Activated CD4-positive, alpha-beta T cell treated with anti-CD3 and anti-CD28 coated beads, Interleukin-2, amount 10 ng/mL, durations not matched to agents 7 days and 5 days (primary cell): ENCODE data around the gene EPC1. TPM values are rescaled to one million over a fixed set of nuclear protein-coding genes. Genes with fewer than 3 reads are reported as not detected.
A peak's percentile ranks its signal among the peaks of the same experiment; 100 is the strongest.

ENCODE experiments used
- CTCF ChIA-PET: fragments of 350-600 bp; sonication (Branson Sonifier 250); formaldehyde crosslinking; loops from one replicate; lab custom pipeline; 2021; ENCODE audit warnings: antibody characterized with exemption; lab: Charles Lee
- POLR2A ChIA-PET: fragments of 350-600 bp; sonication (Branson Sonifier 250); formaldehyde crosslinking; loops from one replicate; lab custom pipeline; 2021; ENCODE audit warnings: antibody characterized with exemption; lab: Charles Lee
- DNase-seq: peaks from one replicate; pipeline ENCODE4 v3.0.0-alpha.2; 2020
- H3K27ac Mint-ChIP-seq: one replicate; pipeline ENCODE4 v1.8.0; 2021; ENCODE audit warnings: mild to moderate bottlenecking, moderate library complexity, mixed read lengths
- H3K27me3 Mint-ChIP-seq: one replicate; pipeline ENCODE4 v1.8.0; 2021; ENCODE audit warnings: mixed read lengths
- H3K36me3 Mint-ChIP-seq: one replicate; pipeline ENCODE4 v1.8.0; 2021; ENCODE audit warnings: low read depth, mixed read lengths
- H3K4me1 Mint-ChIP-seq: one replicate; pipeline ENCODE4 v1.8.0; 2021; ENCODE audit warnings: mixed read lengths
- H3K4me3 Mint-ChIP-seq: one replicate; pipeline ENCODE4 v1.8.0; 2021; ENCODE audit warnings: mild to moderate bottlenecking, moderate library complexity, mixed read lengths
- H3K9me3 Mint-ChIP-seq: one replicate; pipeline ENCODE4 v1.8.0; 2021; ENCODE audit warnings: mixed read lengths
- total RNA-seq, 2 experiments: library from RNA; stranded (reverse); gene quantifications; one replicate each; pipeline ENCODE4 v1.2.3, GENCODE V29; 2021

The EPC1 gene
- total RNA-seq, 2 experiments from 2014 or later, result 47.6 to 54.2 TPM

GRCh38 chr10:32347363-32348022, 535 bp upstream of the EPC1 start:
- Mint-ChIP-seq H3K36me3 (peaks cover 50% of the 10 kb centered on the region), H3K27ac (peak overlapping the region; percentile 88), H3K9me3 (no peaks in the 10 kb centered on the region), H3K27me3 (no peaks in the 10 kb centered on the region), H3K4me1 (peaks cover 65% of the 10 kb centered on the region), H3K4me3 (peak overlapping the region; percentile 77)
- no peak for DNase-seq
- POLR2A ChIA-PET, result interaction anchor here (0.6 kb wide), 1 partner anchor 21 kb away, joined by 3 read pairs; no protein-coding TSS in a partner anchor
- CTCF ChIA-PET, result interaction anchor here (0.8 to 1.5 kb wide), 5 partner anchors 10 to 101 kb away, joined by 3 to 4 read pairs (median 3); no protein-coding TSS in a partner anchor

- H3K9me3 Mint-ChIP-seq, result no peaks in the 10 kb centered on the region
- peaks cover 48% of the 10 kb centered on the region for H3K36me3 Mint-ChIP-seq
These were observed 816 bp downstream of the EPC1 start for GRCh38 chr10:32346134-32346550.

DNA sequence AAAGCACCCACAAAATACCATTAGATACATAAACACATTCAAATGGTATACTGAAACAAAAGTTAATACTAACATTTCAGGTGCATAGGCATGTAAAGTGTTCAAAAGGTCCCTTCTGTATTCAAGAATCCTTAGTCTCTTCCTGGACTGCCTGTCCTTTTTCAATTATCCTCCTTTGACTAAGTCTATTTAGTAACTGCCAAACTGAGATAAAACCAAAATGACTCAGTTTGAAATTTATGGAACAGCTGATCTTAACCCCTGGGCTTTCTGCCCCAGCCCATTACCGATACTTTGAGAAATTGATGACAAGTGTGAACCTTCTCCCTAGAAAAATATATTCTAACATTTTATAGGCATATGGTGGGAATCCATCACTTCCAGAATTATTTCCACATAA, 5.4 kb downstream of the EPC1 start:
- CTCF ChIA-PET, result interaction anchor here (0.5 to 2.1 kb wide), 3 partner anchors 20 to 480 kb away, joined by 3 to 4 read pairs (median 3); no protein-coding TSS in a partner anchor
- peaks cover 75% of the 10 kb centered on the region for H3K4me1 Mint-ChIP-seq

More at GRCh38 chr10:32346134-32346550, 816 bp downstream of the EPC1 start:
- ChIA-PET POLR2A (no interaction called here), CTCF (interaction anchor here (0.5 to 4.5 kb wide), 20 partner anchors 9 to 271 kb away, joined by 3 to 32 read pairs (median 3); no protein-coding TSS in a partner anchor)
- Mint-ChIP-seq H3K4me1 (peaks cover 72% of the 10 kb centered on the region), H3K4me3 (peak overlapping the region; percentile 91), H3K27me3 (no peaks in the 10 kb centered on the region), H3K27ac (peak overlapping the region; percentile 100)
- DNase-seq, result peak; percentile 96

GRCh38 chr10:32340596-32341180, 6.3 kb downstream of the EPC1 start:
- ChIA-PET POLR2A (no interaction called here), CTCF (interaction anchor here (1.0 to 2.1 kb wide), 3 partner anchors 11 to 85 kb away, joined by 3 to 5 read pairs (median 4); no protein-coding TSS in a partner anchor)
- Mint-ChIP-seq H3K27ac (no peak overlapping the region), H3K4me1 (peaks cover 78% of the 10 kb centered on the region), H3K4me3 (no peak overlapping the region), H3K36me3 (peaks cover 48% of the 10 kb centered on the region), H3K9me3 (no peaks in the 10 kb centered on the region), H3K27me3 (no peaks in the 10 kb centered on the region)
- no peak for DNase-seq

More for the DNA sequence above, 5.4 kb downstream of the EPC1 start:
- Mint-ChIP-seq H3K9me3 (no peaks in the 10 kb centered on the region), H3K36me3 (peaks cover 46% of the 10 kb centered on the region), H3K4me3 (no peak overlapping the region), H3K27ac (no peak overlapping the region), H3K27me3 (no peaks in the 10 kb centered on the region)
- no peak for DNase-seq
- POLR2A ChIA-PET, result no interaction called here

DNA sequence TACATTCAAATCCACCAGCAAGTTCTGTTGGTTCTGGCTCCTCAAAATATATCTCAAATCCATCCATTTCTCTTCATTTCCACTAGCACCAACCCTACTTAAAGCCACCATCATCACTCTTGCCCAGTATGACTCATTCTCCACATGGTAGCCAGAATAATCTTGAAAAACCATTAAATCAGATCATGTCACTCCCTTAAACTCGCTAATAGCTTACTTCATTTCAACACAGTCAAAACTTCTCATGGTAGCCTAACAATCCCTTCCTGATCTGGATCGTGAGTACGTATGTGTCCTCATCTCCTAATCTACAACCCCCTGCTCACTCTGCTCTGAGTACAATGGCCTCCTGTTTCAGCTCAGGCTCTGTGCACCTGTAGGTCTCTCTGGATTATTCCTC, 8.7 kb downstream of the EPC1 start:
- Mint-ChIP-seq H3K4me1 (peaks cover 81% of the 10 kb centered on the region), H3K9me3 (no peaks in the 10 kb centered on the region), H3K36me3 (peaks cover 39% of the 10 kb centered on the region), H3K27me3 (no peaks in the 10 kb centered on the region), H3K27ac (no peak overlapping the region), H3K4me3 (no peak overlapping the region)
- ChIA-PET POLR2A (no interaction called here), CTCF (no interaction called here)
- no peak for DNase-seq

DNA sequence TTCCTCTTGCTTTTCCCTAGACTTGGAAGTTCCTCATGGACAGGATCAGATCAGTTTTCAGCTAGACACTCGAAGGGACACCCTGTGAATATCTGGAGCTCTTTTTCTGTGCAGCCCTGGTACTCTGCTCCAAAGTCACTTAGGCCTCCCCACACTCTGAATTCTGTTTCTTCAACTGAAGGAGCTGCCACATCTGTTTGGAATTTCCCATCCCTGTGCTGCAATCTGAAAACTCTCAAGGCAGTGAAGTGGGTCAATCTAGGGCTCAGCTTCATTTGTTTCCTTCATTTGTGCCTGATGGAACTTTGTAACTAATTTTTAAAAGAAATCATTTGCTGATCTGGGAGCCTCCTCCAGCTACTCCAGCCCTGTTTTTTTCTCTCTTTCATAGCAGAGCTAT, 9.6 kb downstream of the EPC1 start:
- H3K4me1 Mint-ChIP-seq, result peaks cover 85% of the 10 kb centered on the region
- ChIA-PET POLR2A (no interaction called here), CTCF (interaction anchor here (0.7 to 2.2 kb wide), 5 partner anchors 8 to 81 kb away, joined by 3 to 7 read pairs (median 4); no protein-coding TSS in a partner anchor)
- no peak overlapping the region for H3K4me3 Mint-ChIP-seq
- H3K27me3 Mint-ChIP-seq, result no peaks in the 10 kb centered on the region
- no peak overlapping the region for H3K27ac Mint-ChIP-seq
- peaks cover 39% of the 10 kb centered on the region for H3K36me3 Mint-ChIP-seq
- H3K9me3 Mint-ChIP-seq, result no peaks in the 10 kb centered on the region
- DNase-seq, result no peak

DNA sequence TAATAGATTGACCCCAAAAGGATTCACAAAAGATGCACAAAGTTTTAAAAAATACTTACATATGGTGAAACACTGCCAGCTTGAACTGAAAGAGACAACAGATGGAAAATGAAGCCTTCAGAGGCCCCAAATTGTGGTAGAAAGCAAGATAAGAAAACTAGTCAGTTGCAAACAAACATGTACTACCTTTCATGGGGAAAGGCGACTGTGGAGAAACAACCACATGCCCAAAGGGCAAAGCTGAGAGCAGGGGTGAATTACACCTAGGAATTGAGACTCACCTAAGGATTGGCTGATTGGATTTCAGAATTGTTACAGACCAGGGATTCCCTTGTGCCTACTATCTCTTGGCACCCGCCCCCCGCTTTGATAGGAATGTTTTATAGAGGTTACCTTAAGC, 13.1 kb downstream of the EPC1 start:
- DNase-seq, result no peak
- Mint-ChIP-seq H3K9me3 (no peaks in the 10 kb centered on the region), H3K27me3 (no peaks in the 10 kb centered on the region), H3K27ac (peak overlapping the region; percentile 17), H3K4me3 (no peak overlapping the region), H3K4me1 (peaks cover 84% of the 10 kb centered on the region), H3K36me3 (peaks cover 41% of the 10 kb centered on the region)
- ChIA-PET CTCF (interaction anchor here (1.4 to 5.0 kb wide), 2 partner anchors 11 to 45 kb away, joined by 4 to 32 read pairs; no protein-coding TSS in a partner anchor), POLR2A (interaction anchor here (0.7 kb wide), 1 partner anchor 19 kb away, joined by 3 read pairs; no protein-coding TSS in a partner anchor)

GRCh38 chr10:32332299-32332750, 14.6 kb downstream of the EPC1 start:
- Mint-ChIP-seq H3K4me3 (peak overlapping the region; percentile 28), H3K4me1 (peaks cover 84% of the 10 kb centered on the region), H3K36me3 (peaks cover 31% of the 10 kb centered on the region), H3K27ac (peak overlapping the region; percentile 85), H3K27me3 (no peaks in the 10 kb centered on the region), H3K9me3 (no peaks in the 10 kb centered on the region)
- ChIA-PET CTCF (interaction anchor here (0.7 to 5.0 kb wide), 2 partner anchors 12 to 90 kb away, joined by 3 to 32 read pairs; no protein-coding TSS in a partner anchor), POLR2A (no interaction called here)
- DNase-seq, result peak; percentile 71

- Mint-ChIP-seq H3K4me1 (peaks cover 89% of the 10 kb centered on the region), H3K27me3 (no peaks in the 10 kb centered on the region), H3K36me3 (peaks cover 31% of the 10 kb centered on the region), H3K27ac (no peak overlapping the region), H3K9me3 (no peaks in the 10 kb centered on the region), H3K4me3 (no peak overlapping the region)
- no peak for DNase-seq
- ChIA-PET POLR2A (no interaction called here), CTCF (interaction anchor here (0.7 kb wide), 1 partner anchor 91 kb away, joined by 3 read pairs; no protein-coding TSS in a partner anchor)
These were observed 15.4 kb downstream of the EPC1 start for GRCh38 chr10:32331606-32332005.

GRCh38 chr10:32330214-32330613, 16.7 kb downstream of the EPC1 start:
- peaks cover 90% of the 10 kb centered on the region for H3K4me1 Mint-ChIP-seq
- ChIA-PET POLR2A (no interaction called here), CTCF (interaction anchor here (1.0 to 1.7 kb wide), 4 partner anchors 10 to 16 kb away, joined by 3 to 6 read pairs (median 4); no protein-coding TSS in a partner anchor)
- H3K36me3 Mint-ChIP-seq, result peaks cover 24% of the 10 kb centered on the region
- no peak overlapping the region for H3K4me3 Mint-ChIP-seq
- no peaks in the 10 kb centered on the region for H3K9me3 Mint-ChIP-seq
- DNase-seq, result no peak
- H3K27ac Mint-ChIP-seq, result no peak overlapping the region
- H3K27me3 Mint-ChIP-seq, result no peaks in the 10 kb centered on the region

- no peak overlapping the region for H3K4me3 Mint-ChIP-seq
- CTCF ChIA-PET, result interaction anchor here (0.6 to 1.6 kb wide), 4 partner anchors 8 to 344 kb away, joined by 3 to 6 read pairs (median 4); no protein-coding TSS in a partner anchor
- POLR2A ChIA-PET, result no interaction called here
- no peak for DNase-seq
- H3K27me3 Mint-ChIP-seq, result no peaks in the 10 kb centered on the region
- H3K9me3 Mint-ChIP-seq, result no peaks in the 10 kb centered on the region
- H3K4me1 Mint-ChIP-seq, result peaks cover 81% of the 10 kb centered on the region
- H3K36me3 Mint-ChIP-seq, result peaks cover 26% of the 10 kb centered on the region
- peak overlapping the region; percentile 21 for H3K27ac Mint-ChIP-seq
These were observed 17.9 kb downstream of the EPC1 start for GRCh38 chr10:32329061-32329460.

DNA sequence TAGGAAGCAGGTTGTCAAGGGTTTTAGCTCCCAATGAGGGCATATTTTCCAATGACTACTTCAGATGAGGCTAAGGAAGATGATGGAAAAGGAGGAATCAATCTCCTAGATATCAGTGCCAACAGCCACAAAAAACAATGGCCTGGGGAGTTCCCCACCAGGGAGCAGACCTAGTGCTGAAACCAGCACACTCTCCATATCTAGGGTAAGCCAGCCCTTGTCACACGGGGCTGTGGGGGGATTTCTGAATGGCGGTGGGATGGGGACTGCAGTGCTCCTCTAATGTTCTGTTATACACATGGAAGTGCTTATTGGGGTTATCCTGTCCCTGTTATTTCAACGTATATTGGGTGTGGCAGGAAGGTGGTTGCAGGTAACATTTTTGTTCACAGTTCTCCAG, 18.5 kb downstream of the EPC1 start:
- Mint-ChIP-seq H3K27ac (no peak overlapping the region), H3K36me3 (peaks cover 23% of the 10 kb centered on the region), H3K27me3 (no peaks in the 10 kb centered on the region), H3K9me3 (no peaks in the 10 kb centered on the region), H3K4me3 (no peak overlapping the region), H3K4me1 (peaks cover 76% of the 10 kb centered on the region)
- ChIA-PET POLR2A (no interaction called here), CTCF (interaction anchor here (0.6 to 1.6 kb wide), 3 partner anchors 9 to 343 kb away, joined by 3 to 5 read pairs (median 4); no protein-coding TSS in a partner anchor)
- DNase-seq, result no peak
